ENCODE measurements around the gene CWC27. TPM values are rescaled to one million over a fixed set of nuclear protein-coding genes. Genes with fewer than 3 reads are reported as not detected.

The CWC27 gene
- polyA plus RNA-seq, 1 of the 3 experiments (the other 2 are of a cell fraction): 6.6 TPM

GRCh38 chr5:64973215-64973614 lies 204.5 kb downstream of the CWC27 start:
- POLR2A ChIA-PET: no interaction called here
- Histone ChIP-seq H3K4me2 (no peak overlapping the region), H3K4me3 (ENCODE audit: low read depth in 2 of 2, low read length in 1 of 2) (no peak overlapping the region), H3K27ac (ENCODE audit: low read depth in 2 of 2, low read length in 1 of 2) (no peak overlapping the region), H3K9me2 (no peaks in the 10 kb centered on the region), H3K79me2 (ENCODE audit: insufficient read depth) (no peaks in the 10 kb centered on the region), H3K4me1 (ENCODE audit: control insufficient read depth in 1 of 2, insufficient read depth in 2 of 2, low read depth in 1 of 2, low read length in 1 of 2) (no peaks in the 10 kb centered on the region), H3K36me3 (replicated peaks in 1 of 2; ENCODE audit: control insufficient read depth in 1 of 2, insufficient read depth in 2 of 2, low read length in 1 of 2) (peaks cover 17 to 31% of the 10 kb centered on the region in 2 experiments), H3K9ac (no peak overlapping the region), H3F3A (replicated peaks; ENCODE audit: insufficient read depth) (peaks cover 3% of the 10 kb centered on the region), H3K9me3 (no peaks in the 10 kb centered on the region), H4K20me1 (ENCODE audit: insufficient read depth) (no peaks in the 10 kb centered on the region), H3K27me3 (ENCODE audit: insufficient read depth) (no peaks in the 10 kb centered on the region), H2AFZ (ENCODE audit: low read depth) (no peak overlapping the region)
- CTCF ChIA-PET: interaction anchor here (0.6 kb wide), 1 partner anchor 19 kb away, joined by 3 read pairs; no protein-coding TSS in a partner anchor
- DNase-seq: no peak
- WGBS (ENCODE audit: low lambda C conversion rate): 67% methylated on average over 2 of the region's 2 CpGs
- TF ChIP-seq EZH2phosphoT487 (IDR thresholded peaks at IDR 0.05; ENCODE audit: borderline replicate concordance, low read depth): no peak
- TF ChIP-seq, protein P1, sequence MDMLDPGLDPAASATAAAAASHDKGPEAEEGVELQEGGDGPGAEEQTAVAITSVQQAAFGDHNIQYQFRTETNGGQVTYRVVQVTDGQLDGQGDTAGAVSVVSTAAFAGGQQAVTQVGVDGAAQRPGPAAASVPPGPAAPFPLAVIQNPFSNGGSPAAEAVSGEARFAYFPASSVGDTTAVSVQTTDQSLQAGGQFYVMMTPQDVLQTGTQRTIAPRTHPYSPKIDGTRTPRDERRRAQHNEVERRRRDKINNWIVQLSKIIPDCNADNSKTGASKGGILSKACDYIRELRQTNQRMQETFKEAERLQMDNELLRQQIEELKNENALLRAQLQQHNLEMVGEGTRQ (IDR thresholded peaks at IDR 0.05; ENCODE audit: borderline replicate concordance, low read depth, low read length): no peak
- TF ChIP-seq SMC3 (IDR thresholded peaks at IDR 0.05; ENCODE audit: low read depth, low read length): no peak
- no peak for TF ChIP-seq NFIC (IDR thresholded peaks at IDR 0.05; ENCODE audit: borderline replicate concordance)
- no peak for TF ChIP-seq CHD2 (IDR thresholded peaks at IDR 0.05; ENCODE audit: low read length, partially characterized antibody)

DNA sequence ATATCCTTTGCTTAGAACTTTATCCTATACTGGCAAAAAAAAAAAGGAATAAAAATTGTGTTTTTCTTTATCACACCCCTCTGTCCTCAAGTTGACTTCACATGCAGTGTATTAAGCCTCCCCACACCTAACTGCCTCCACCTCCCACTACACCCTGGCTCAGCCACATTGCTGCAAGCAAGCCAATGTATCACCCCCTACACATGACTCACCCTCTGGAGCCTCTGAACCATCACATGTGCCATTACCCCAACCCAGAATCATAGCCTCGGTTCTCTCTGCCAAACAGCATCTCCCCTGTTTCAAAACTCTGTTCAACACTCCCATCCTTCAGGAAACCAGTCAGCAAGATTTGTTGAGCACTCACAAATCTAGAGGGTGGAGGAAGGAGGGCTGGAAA lies 209.0 kb downstream of the CWC27 start:
- H3K9me2 ChIP-seq: no peaks in the 10 kb centered on the region
- WGBS (ENCODE audit: low lambda C conversion rate): 86% methylated on average over 1 of the region's 1 CpG
- H3K4me3 ChIP-seq (ENCODE audit: low read depth in 2 of 2, low read length in 1 of 2): no peak overlapping the region
- peaks cover 14 to 23% of the 10 kb centered on the region in 2 experiments for H3K36me3 ChIP-seq (replicated peaks in 1 of 2; ENCODE audit: control insufficient read depth in 1 of 2, insufficient read depth in 2 of 2, low read length in 1 of 2)
- no peak overlapping the region for H3K27ac ChIP-seq (ENCODE audit: low read depth in 2 of 2, low read length in 1 of 2)
- no peaks in the 10 kb centered on the region for H3K9me3 ChIP-seq
- peaks cover 3% of the 10 kb centered on the region for H3F3A ChIP-seq (replicated peaks; ENCODE audit: insufficient read depth)
- no peak for DNase-seq
- H4K20me1 ChIP-seq (ENCODE audit: insufficient read depth): no peaks in the 10 kb centered on the region
- H3K4me2 ChIP-seq: no peak overlapping the region
- ChIA-PET POLR2A (no interaction called here), CTCF (no interaction called here)
- TF ChIP-seq TEAD4 (IDR thresholded peaks at IDR 0.05; ENCODE audit: borderline replicate concordance, insufficient read depth) (no peak), MAX (IDR thresholded peaks at IDR 0.05; ENCODE audit: low read depth) (no peak), RCOR1 (IDR thresholded peaks at IDR 0.05; ENCODE audit: low read length) (no peak), RXRA (IDR thresholded peaks at IDR 0.05; ENCODE audit: borderline replicate concordance, low read depth) (no peak)
- TF ChIP-seq, protein P2, sequence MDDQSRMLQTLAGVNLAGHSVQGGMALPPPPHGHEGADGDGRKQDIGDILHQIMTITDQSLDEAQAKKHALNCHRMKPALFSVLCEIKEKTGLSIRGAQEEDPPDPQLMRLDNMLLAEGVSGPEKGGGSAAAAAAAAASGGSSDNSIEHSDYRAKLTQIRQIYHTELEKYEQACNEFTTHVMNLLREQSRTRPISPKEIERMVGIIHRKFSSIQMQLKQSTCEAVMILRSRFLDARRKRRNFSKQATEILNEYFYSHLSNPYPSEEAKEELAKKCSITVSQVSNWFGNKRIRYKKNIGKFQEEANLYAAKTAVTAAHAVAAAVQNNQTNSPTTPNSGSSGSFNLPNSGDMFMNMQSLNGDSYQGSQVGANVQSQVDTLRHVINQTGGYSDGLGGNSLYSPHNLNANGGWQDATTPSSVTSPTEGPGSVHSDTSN (IDR thresholded peaks at IDR 0.05): no peak
- no peaks in the 10 kb centered on the region for H3K4me1 ChIP-seq (ENCODE audit: control insufficient read depth in 1 of 2, insufficient read depth in 2 of 2, low read depth in 1 of 2, low read length in 1 of 2)
- H3K79me2 ChIP-seq (ENCODE audit: insufficient read depth): no peaks in the 10 kb centered on the region
- no peaks in the 10 kb centered on the region for H3K27me3 ChIP-seq (ENCODE audit: insufficient read depth)
- H2AFZ ChIP-seq (ENCODE audit: low read depth): no peak overlapping the region
- H3K9ac ChIP-seq: no peak overlapping the region

Data from SK-N-SH (cell line).